HG02938 (cell line): ENCODE results near the gene RABGGTA.
A peak's percentile ranks its signal among the peaks of the same experiment; 100 is the strongest.

Source experiments
- ATAC-seq: cut with Tn5 transposase; IDR thresholded peaks from one replicate; pipeline ENCODE4 v1.9.1; 2021; ENCODE audit warnings: mild to moderate bottlenecking, moderate library complexity; ENCODE audit not compliant: unreplicated experiment

RABGGTA gene

DNA sequence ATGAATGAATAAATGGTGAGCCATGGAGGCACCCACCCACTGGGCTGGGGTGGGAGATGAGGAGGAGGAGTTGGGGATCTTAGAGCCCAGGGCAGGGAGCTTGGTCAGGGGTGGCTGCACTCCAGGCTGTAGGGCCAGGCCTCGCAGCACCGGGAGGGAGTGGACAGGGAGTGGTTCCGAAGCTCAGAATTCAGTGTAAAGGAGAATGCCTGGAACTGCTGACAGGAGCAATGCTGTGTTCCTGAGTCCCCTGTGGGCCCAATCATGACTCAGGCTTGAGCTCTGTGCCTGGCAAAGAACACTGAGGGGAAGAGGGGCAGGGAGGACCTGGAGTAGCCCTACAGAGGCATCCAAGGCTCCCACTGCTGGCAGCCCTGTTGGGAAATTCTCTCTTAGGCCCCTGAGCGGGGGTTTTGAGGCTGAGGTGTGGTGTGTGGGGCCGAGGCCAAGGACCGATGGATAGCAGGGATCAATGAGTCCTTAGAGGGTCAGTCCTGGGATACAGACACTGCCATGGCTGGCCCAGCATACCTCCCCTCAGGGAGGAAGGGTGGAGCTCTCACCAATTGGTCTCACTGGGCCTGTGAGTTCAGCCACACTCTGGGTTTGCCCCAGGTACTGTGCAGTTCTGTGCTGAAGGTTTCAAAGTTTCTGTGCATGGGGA is 9.5 kb upstream of the RABGGTA start:
- ATAC-seq, result no peak

DNA sequence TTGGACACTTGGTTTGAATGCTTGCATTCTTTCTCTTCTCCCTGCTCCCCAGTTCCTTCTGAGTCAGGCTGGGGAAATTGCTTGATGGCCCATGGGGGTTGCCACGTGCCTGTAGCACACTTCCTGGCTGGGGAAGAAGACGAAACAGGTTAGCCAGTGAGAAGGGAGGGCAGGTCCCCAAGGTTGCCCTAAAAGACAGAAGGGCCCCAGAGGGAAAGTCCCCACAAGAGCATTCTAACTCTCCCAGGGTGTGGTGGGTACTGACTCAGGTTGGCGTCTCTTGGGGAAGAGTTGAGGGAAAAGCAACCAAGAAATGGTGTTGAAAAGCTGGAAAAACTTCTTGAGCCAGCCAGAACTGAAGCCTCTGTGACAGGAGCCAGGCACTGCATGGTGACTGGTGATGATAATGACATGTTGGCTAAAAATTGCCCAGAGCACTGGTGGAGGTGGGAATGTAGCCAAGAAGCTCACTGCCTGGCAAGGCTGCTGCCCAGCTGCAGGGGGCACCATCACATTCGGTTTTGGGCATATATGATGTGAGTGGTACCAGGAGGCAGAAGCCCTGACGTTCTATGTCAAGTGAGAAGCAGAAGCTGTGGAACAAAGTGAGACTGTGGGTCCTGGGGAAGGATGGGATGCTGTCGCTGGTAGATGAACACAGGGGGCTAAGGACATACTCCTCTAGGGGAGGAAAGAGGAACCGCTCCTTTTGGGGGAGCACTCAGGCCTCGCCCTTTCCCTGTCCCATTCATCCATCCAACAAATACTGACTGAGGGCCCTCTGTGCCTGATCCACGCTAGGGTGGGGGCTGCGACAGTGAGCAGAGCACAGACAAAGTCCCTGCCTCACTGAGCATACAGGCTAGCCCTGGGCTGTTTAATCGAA is 8.1 kb upstream of the RABGGTA start:
- no peak for ATAC-seq

GRCh38 chr14:24278424-24278823 is 7.0 kb upstream of the RABGGTA start:
- ATAC-seq, result no peak

DNA sequence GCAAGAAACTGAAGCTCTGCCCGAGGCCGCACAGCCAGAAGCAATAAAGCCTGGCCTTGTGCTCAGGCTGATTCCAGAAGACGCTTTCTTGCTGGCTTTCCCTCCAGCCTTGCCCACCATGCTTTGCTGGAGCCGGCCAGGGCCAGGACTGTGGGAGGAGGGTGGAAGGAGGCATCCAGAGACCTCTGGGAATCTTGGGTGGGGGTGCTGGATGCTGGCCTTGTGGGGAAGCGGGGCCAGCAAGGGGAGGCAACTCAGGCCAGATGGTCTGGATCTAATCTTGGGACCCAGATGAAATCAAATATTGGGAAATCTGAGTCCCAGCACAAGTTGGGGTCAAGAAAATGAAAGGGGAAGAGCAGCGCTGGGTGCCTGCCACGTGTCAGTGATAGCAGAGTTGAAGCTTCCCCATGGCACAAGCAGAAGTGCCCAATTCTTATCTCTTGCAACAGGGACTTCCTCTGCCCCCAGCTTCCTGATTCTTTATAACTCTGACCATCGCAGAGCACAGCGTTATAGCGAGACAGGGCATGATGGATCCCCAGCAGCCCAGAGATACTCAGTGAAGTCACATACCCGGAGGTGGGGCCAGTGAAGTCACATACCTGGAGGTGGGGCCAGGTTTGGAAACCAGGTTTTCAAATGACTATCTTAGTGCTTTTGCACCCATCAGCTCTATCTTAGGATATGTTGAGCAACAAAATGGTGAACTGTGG is 6.4 kb upstream of the RABGGTA start:
- no peak for ATAC-seq

DNA sequence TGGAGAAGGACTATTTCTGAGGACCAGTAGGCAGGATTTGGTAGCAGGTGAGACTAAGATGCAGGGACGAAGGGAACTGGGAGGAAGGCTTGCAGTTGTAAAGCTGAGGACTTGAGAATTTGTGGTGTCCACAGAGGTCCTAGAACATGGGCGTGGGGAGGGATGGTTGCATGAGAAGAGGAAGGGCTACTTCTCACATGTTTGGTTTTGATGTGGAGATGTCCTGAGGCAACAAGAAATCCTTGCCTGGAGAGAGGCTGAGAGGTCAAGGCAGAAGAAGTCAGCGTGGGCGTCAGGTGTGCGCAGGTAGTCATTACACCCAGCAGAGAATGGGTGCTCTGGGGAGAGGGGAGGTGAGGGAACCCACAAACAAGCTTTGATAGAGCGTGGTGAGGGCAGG is 5.7 kb upstream of the RABGGTA start:
- ATAC-seq, result no peak

DNA sequence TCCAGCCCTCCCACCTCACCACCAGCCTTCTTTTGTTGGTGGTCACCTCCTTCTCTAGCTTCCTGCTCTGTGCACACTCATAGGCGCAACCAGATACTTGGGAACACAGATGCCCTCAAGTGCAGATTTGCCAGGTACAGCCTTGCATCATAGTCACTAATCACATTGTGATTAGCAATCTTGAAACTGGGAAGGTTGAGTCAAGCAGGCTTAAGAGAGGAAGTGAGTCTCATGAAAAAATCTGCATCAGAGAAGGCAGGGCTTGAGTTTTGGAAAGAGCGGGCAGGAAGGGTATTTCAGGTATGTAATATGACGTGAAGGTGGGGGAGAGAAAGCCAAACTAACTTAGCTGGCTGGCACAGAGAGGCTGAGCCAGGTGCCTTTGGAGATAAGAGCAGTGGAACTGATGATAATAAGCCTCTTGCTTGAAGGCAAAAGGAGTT is 2.7 kb upstream of the RABGGTA start:
- peak; percentile 39 for ATAC-seq

DNA sequence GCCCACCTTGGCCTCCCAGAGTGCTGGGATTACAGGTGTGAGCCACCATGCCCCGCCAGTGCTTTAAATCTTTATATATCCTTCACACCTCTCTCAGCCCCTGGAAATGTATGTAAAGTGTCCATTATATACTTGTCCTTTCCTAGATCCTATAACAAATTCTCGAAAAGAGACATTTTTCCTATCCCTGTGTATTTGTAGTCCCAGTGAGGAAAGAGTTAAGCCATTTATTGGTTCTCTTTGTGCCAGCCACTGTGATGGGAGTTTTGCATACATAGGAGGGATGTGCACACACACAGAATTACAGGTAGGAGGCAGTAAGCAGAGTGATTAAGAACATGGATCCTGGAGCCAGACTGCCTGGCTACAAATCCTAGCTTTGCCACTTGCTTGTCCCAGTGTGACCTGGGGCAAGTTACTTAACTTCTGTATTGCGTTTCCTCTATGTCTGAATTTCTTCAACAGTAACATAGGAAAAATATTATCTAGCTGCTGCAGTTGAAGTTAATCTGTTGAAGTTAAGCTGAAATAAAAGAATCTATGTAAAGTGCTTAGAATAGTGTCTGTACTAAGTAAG is 2.1 kb upstream of the RABGGTA start:
- no peak for ATAC-seq

- no peak for ATAC-seq
These were observed 1.1 kb upstream of the RABGGTA start for GRCh38 chr14:24272467-24272866.

DNA sequence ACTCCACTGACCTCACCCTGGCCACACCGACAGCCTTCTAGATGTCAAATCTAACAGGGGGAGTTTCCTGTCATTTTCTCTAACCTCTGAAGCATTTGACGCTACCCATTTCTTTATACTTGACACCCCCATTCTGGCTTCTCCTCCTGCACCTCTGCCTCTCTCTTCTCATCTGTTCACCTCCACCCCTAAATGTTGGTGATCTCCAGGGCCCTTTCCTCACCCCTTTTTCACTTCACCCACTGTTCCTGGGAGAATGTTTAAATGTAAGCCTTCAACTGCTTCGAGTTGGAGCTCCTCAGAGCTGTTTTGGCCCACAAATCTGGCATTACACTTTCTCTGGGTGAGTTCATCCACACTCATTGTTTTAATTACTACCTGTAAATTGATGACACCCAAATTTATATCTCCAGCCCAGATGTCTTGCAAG is 452 bp upstream of the RABGGTA start:
- no peak for ATAC-seq

- no peak for ATAC-seq
These were observed 762 bp downstream of the RABGGTA start for GRCh38 chr14:24270537-24271133.

GRCh38 chr14:24269910-24270536 is 1.4 kb downstream of the RABGGTA start:
- no peak for ATAC-seq

GRCh38 chr14:24269368-24269767 is 2.0 kb downstream of the RABGGTA start:
- ATAC-seq, result no peak

- ATAC-seq, result no peak
These were observed 3.2 kb downstream of the RABGGTA start for GRCh38 chr14:24268225-24268624.

GRCh38 chr14:24267516-24267915 is 3.9 kb downstream of the RABGGTA start:
- ATAC-seq, result no peak

- ATAC-seq, result no peak
These were observed 4.8 kb downstream of the RABGGTA start for GRCh38 chr14:24266344-24267244.

- ATAC-seq, result no peak
These were observed 7.1 kb downstream of the RABGGTA start for GRCh38 chr14:24264298-24264697.

DNA sequence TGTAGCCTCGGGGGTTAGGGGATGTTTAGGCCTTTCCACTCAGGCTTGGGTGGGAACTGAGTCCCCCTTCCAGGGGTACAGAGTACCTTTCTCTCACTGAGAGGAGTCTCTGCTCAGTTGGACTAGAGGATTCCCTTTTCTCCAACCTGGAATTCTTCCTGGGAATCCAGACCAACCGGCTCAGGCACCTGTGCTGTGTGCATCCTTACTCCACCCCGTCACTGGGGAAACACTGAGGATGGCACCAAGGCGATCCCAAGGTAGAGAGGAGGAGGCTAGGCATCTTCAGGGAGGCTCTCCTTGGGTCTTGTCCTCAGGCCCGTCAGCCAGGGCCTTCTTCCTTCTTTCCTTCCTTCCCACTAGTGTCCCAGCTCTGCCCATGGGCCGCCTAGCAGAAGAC is 7.5 kb downstream of the RABGGTA start:
- ATAC-seq, result no peak

- ATAC-seq, result no peak
These were observed 8.3 kb downstream of the RABGGTA start, which contains the start of gene TGM1 for GRCh38 chr14:24262821-24263733. TGM1 (minus strand) TSS chr14:24263177; CDS start chr14:24262352, 825 bp downstream.
